Right forelimb (tissue), 1 donor: ENCODE data around the gene CDKL1.
"Not testable (repeated sequence)": the region's sequence is repeated elsewhere in the genome, so short reads cannot be mapped to it uniquely, and the experiment has no call there.

Source experiments
- DNase-seq: peaks from one replicate; pipeline ENCODE4 v3.0.0-alpha.2; 2018

The CDKL1 gene

DNA sequence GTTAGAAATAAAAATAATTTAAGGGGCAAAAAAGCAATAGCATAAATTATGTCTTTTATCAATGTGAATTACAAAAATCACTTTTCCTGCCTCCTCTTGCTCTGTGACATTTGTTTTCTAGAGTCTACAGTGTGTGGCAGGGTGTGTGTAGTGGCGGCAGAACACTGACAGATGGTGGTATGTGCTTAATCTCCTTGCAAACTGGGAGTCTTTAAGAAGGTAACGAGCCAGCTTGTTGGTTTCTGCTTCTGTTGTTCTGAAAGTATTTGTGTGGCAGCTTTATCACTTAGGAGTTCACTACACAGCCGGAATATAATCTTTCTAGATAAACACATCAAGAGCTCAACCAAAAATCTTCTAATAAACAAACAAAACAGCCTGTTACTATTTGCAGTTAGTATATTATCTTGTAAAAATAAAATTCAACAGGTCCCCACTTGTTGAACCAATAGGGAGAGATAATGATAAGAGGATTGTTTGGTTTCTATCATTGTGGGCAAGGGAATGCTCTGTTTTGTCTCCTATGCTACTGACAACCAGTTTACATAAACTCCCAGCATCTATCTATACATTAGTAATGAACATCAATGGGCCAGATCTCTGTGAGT lies 13.0 kb downstream of the CDKL1 start:
- DNase-seq: no peak

DNA sequence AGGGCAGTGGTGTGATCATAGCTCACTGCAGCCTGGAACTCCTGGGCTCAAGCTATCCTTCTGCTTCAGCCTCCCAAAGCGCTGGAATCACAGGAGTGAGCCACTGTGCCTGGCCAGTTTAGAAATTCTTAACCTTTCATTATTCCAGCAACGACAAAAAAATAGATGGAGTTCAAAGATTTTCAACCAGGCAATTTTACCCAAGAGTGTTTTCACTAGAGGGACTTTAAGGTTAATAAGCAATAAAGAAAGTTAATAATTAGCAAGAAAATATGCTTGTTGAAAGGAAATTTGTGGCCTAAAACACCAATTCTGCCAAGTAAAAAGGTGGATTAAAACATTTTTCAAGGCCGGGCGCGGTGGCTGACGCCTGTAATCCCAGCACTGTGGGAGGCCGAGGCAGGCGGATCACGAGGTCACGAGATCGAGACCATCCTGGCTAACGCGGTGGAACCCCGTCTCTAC lies 14.8 kb downstream of the CDKL1 start:
- DNase-seq: no peak

DNA sequence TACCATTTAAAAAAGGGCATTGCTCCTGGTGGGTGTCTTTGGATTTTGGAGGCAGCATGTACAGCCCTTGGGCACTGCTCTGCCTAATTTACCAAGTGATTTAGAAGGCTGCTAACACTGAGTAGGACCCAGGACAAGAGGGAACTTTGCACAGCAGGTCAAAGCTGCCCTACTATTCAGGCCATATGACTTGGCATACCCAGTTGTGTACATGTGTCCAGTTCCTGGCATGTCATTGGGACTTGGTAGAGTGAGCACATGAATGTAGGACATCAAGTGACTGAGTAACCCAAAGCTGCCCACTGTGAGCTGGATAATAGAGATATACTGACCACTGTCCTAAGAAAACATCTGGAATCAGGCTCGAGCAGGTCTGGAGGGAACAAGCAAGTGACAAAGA lies 15.7 kb downstream of the CDKL1 start:
- DNase-seq: no peak

DNA sequence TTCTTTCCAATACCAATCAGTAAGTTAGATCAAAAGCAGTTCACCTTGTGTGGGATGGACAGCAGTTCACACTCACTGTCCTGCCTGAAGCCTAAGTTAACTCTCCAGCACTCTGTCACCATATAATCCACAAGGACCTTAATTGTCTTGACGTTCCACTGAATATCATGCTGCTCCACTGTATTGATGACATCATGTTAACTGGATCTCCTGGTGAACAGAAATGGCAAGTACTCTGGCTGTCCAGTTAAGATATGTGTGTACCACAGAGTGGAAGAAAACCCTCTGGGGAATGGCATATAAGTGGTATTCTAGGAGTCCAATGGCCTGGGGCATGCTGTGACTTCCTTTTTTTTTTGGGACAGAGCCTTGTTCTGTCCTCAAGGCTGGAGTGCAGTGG lies 16.2 kb downstream of the CDKL1 start:
- DNase-seq: no peak

DNA sequence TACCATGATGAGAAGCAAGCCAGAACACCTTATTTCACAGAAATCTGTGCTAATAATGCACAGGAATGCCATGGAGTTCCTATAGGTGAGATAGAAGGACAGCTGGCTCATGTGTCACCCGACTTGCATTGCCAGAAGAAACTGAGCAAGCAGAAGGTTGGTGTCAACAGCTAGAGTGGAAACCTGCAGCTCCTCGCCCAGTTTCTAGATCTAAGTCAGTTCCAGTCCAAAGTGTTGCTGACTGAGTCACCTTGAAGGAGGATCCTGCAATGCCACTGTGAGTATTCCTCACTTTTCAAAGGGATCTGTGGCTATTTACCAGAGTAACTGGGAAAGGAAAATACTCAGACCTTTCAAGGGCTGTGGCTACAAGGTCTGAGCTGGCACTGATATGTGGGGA lies 17.1 kb downstream of the CDKL1 start:
- no peak for DNase-seq

DNA sequence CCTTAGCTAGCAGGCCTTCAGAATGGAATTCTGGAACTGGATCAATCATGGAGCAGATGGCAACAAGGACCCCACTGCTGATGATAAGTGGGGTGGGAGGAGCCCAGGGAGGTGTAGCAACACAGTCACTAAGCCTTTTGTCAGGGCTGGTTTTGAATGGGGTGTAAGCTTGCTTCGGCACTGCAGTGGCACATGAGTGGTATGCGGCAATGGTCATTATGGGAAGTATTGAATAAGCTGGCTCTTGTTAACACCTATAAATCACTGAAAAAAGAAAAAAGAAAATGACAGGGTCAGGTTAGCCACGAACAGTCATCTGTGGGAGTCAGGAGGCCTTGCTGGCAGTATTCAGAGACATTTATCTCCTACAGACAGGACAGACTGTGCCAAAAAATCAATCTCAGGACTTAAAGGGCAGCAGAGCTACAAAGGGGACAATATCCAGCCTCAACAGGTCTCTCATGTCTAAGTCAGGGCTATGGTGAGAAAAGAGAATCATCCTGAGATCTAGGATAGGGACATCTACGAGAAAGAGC lies 19.1 kb downstream of the CDKL1 start:
- no peak for DNase-seq

DNA sequence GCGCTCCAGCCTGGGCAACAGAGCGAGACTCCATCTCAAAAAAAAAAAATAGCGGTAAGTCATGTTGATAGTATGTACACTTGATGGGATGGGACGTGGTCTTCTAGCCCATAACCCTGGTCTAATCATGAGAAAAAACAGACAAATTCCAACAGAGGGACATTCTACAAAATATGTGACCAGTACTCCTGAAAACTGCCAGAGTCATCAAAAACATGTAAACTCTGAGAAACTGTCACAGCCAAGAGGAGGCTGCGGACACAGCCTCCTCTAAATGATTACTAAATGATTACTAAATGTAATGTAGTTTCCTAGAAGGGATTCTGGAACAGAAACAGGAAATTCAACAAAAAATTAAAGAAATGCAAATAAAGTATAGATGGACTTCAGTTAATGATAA lies 20.9 kb downstream of the CDKL1 start:
- DNase-seq: no peak

DNA sequence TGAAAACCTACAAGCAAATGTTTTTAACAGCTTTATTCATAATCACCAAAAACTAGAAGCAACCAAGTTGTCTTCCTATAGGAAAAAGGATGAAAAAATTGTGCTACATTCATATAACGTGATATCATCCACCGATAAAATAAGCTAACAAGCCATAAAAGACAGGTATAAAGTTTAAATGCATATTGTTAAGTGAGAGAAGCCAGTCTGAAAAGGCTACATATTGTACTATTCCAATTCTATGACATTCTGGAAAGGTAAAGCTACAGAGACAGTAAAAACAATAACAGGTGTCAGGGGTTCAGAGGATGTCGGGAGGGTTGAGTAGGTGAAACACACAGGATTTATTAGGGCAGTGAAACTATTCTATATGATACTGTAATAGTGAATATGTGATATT lies 22.7 kb downstream of the CDKL1 start:
- no peak for DNase-seq

DNA sequence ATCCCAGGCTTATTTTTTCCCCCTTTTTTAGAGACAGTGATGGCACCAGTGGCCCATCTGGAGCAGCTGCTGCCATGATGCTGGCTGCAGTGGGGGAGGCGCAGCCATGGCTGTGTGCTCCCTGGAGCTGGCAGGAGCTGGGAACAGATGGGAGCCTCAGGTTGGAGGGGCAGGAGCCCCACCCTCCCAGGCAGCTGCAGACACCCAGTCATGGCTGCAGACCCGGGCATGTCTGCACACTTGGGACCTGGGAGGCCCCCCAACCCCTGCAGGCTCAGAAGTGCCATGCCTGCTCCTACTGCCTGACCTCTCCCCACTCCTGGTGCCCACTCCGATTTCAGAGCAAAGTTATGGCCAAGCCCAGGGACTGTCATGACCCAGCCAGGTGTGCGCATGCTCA lies 25.1 kb downstream of the CDKL1 start:
- no peak for DNase-seq

DNA sequence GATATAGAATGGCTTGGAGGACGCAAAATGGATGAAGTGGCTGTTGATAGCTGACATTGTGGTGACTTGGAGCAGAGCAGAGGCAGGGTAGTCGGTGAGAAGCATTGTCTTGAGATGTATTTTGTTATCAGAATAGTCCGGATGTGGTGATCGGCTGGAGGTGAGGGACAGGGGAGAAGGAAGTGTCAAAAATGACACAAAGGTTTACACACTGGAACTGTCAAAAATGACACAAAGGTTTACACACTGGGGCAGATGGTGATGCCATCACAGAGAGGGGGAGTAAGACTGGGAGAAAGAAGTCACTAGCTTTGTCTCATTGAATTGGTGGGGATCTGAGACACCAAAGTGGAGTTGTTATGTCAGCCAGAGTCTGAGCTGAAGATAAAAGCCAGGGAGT lies 30.1 kb downstream of the CDKL1 start:
- no peak for DNase-seq

DNA sequence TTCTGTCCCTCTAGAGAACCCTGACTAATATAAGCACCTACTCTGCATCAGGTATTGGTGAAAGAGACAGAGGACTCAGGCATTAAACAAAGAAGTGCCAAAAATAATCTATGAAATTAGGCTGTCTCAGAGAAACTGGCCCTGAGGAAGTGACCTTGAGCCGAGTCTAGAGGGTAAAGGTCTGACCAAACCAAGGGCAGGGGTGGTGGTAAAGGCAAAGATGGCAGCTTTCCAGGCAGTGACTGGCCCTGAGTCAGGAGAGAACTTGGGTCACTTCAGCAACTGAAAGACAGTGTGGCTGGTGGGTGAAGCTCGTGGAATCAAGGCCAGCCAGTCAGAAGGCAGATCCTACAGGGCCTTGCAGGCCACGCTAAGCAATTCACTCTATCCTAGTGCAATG lies 30.6 kb downstream of the CDKL1 start:
- DNase-seq: no peak

DNA sequence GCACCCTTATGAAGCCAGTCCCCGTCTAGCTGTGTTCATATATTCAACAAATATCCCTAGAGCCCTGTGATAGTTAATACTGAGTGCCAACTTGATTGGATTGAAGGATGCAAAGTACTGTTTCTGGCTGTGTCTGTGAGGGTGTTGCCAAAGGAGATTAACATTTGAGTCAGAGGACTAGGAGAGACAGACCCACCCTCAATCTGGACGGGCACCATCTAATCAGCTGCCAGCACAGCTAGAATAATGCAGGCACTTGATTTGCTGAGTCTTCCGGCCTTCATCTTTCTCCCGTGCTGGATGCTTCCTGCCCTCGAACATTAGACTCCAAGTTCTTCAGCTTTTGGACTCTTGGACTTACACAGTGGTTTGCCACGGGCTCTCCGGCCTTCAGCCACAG lies 31.1 kb downstream of the CDKL1 start:
- not testable (repeated sequence) for DNase-seq

DNA sequence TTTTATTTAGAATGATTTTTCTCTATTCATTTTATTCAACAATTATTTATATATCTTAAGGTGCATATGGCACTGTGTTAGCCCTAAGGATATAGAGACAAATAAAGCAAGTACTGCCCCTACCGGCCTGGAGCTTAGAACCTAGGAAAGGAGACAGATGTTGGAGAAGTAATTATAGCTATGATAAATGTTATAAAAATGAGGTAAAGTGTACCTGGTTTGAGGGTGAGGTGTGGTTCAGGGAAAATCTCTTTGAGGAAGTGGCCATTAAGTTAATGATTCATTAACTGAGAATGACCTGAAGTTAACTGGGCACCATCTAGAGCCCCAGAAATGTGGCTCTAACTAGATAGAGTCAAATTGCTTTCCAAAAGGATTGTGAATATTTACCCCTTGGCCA lies 31.9 kb downstream of the CDKL1 start:
- DNase-seq: no peak

DNA sequence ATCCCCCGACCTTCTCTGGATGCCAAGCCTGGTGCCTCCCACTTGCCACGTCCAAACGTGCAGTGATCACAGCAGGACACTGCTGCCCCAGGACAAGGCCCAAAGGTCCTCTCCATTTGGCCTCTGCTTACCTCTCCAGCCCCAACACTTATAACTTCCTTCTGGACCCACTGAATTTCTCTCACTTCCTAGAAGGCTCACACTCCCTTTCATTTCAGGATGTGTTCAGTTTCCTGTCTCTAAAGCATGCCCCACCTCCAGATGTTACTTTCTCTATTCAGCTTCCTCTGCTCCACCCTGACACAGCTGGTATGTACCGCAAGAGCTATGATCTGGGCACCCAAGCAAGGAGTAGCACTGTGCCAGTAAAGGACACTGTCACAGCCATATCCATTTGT lies 33.0 kb downstream of the CDKL1 start:
- DNase-seq: no peak

DNA sequence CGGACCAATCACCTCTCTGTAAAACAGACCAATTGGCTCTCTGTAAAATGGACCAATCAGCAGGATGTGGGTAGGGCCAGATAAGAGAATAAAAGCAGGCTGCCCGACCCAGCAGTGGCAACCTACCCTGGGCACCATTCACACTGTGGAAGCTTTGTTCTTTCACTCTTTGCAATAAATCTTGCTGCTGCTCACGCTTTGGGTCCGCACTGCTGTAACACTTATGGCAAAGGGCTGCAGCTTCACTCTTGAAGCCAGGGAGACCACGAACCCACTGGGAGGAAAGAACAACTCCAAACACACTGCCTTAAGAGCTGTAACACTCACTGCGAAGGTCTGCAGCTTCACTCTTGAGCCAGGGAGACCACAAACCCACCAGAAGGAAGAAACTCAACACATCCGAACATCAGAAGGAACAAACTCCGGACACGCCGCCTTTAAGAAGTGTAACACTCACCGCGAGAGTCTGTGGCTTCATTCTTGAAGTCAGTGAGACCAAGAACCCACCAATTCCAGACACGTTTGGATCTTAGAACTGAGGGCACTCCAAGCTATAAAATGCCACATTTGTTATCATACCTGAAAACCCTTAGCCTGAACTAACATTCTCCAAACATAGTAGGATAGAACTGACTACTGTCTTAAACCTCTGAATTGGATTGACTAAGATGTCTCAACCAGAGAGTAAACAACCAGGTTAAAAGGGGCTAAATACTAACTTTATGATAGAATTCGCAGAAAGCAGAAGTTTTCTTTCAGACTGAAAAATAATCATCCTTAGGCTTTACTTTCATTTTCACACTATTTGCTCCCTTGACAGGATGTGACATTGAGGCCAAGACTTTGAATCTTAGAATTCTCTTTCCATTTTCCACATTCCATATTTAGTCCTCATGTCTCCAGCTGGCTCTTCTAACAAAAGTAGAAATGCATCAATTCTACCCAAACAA lies 33.6 kb downstream of the CDKL1 start:
- DNase-seq: no peak

DNA sequence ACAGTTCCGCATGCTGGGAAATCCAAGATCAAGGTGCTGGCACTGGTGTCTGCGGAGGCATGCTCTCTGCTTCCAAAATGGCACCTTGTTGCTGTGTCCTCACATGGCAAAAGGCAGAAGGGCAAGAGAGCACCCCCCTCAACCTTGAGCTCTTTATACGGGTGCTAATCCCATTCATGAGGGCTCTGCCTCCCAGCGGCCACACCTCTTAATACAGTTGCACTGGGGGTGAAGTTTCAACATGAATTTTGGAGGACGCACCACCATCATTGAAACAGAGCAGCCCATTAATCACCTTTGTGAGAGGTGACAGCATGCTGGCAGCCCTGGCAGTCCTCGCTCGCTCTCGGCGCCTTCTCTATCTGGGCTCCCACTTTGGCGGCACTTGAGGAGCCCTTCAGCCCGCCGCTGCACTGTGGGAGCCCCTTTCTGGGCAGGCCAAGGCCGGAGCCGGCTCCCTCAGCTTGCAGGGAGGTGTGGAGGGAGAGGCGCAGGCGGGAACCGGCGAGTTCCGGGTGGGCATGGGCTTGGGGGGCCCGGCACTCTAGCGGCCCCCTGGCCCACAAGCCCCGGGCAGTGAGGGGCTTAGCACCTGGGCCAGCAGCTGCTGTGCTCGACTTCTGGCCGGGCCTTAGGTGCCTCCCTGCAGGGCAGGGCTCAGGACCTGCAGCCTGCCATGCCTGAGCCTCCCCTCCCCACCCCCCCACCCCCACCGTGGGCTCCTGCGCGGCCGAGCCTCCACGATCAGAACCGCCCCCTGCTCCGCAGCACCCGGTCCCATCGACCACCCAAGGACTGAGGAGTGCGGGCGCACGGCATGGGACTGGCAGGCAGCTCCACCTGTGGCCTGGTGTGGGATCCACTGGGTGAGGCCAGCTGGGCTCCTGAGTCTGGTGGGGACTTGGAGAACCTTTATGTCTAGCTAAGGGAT lies 34.9 kb downstream of the CDKL1 start:
- not testable (repeated sequence) for DNase-seq

DNA sequence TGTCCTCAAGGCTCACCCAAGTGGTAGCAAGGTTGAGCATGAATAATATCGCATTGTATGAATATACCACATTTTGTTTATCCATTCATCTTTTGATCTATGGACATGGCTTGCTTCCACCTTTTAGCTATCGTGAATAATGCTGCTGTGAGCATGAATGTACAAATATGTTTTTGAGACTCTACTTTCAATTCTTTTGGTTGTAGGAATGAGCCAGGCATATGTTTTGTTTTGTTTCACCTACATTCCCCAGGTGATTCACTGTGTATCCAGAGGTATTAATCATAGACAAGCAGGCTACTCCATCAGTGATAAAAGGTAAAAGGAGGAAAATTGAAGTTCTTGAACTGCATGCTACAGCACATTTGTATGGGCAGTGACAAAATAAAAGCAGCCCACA lies 35.8 kb downstream of the CDKL1 start:
- no peak for DNase-seq

DNA sequence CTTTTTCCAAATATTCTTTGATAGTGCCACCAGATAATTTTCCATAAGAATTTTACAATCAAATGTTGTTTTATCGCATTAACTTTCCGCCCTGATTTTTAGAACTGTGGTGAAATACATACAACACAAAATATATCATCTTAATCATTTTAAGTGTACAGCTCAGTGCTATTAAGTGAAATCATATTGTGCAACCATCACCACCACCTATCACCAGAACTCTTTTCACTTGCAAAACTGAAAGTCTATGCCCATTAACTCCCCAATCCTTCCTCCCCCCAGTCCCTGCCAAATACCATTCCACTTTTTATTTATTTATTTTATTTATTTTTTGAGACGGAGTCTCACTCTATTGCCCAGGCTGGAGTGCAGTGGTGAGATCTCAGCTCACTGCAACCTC lies 36.6 kb downstream of the CDKL1 start:
- no peak for DNase-seq

DNA sequence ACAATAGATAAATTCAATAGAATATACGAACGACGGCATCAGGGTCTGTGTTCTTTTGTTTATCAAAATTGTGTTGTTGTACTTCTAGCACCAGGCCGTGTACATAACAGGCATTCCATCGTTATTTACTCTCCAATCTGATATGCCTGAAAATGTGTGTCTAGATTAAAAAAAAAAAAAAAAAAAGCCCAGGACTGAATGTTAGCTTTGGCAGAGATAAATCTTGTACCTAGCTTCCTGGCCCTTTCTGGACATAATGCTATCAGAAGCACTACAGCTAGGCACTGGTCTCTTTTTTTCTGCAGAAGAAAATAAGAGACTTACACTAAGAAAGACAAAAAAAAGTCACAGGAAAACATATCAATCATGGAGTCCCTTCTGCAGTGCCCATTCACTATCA lies 37.0 kb downstream of the CDKL1 start:
- DNase-seq: no peak

DNA sequence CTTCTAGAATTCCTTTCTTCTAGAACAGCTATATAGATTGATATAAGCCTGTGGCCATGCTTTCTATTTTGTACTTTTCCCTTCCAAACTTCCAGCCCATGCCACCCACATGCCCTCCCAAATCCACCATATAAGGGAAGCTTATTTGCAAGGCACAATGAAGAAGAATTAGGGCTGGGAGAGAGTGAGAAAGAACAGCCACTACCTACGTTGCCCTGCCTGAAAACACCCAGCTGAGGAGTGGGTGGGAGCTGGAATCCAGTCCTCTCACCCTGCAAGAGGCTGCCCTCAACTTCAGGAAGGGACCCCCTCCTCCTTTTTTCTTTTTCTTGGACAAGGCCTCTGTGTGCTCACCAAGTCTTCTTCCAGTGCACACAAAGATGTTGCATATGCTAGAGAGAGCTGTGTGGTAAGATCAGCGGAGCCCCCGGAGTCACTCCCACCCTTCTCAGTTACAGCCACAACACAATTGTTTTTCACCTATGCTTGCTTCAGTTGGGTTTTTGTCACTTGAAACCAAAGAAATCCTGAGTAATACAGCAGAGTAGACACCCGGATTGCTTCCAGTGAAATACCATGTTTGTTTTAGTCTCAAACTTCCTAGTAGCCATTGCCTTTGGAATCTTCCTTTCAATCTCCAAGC lies 38.8 kb downstream of the CDKL1 start:
- DNase-seq: no peak

DNA sequence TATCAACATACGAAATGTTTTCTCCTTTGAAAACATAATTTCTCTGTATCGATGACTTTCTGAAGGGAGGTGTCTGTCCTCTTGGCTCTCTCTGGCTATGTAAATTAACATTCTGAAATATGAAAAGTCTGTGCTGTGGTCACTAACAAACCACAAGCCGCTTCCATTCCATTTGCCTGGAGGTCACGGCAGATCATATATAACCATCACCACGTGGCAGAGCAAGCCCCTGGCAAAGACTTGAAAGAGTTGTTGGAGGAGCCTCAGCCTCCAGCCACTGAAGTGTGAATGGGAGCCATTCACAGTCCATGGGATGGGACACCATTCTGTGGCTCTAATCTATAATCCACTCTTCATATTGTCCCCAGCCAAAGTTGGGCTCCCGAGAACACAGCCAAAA lies 39.6 kb downstream of the CDKL1 start:
- no peak for DNase-seq

DNA sequence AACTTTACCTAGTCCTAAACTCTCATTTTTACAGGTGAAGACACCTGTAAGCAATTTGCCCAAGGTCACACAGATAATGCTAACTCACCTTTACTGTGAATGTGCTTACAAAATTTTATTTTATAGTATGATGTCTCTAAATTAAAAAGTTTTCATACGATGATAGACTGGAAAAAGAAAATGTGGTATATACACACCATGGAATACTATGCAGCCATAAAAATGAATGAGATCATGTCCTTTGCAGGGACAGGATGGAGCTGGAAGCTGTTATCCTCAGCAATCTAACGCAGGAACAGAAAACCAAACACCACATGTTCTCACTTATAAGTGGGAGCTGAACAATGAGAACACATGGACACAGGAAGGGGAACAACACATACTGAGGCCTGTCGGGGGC lies 40.4 kb downstream of the CDKL1 start:
- DNase-seq: not testable (repeated sequence)

DNA sequence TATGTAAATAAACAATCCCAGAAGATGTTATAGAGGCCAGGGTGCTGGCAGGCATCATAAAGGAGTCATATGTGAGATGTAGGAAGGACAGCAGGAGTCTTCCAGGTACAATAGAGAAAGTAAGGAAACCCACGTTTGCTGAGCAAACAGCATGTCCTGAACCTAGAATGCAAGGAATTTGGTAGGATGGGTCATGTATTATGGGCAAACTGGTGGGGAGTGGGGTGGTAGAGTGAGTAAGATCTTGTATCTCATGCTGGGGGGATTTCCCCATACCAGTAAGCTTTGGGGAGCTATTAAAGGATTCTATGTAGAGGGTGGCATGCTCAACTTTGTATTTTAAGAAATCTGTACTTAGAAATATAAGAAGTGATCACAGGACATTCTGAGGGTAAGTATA lies 41.0 kb downstream of the CDKL1 start:
- DNase-seq: no peak
